GM21737 (cell line): ENCODE data around the gene CARD8.
A peak's percentile ranks its signal among the peaks of the same experiment; 100 is the strongest.
"Not testable (repeated sequence)": the region's sequence is repeated elsewhere in the genome, so short reads cannot be mapped to it uniquely, and the experiment has no call there.

Experiments
- ATAC-seq: cut with Tn5 transposase; IDR thresholded peaks from one replicate; pipeline ENCODE4 v1.9.1; 2021; ENCODE audit warnings: mild to moderate bottlenecking, moderate library complexity; ENCODE audit not compliant: unreplicated experiment

CARD8 gene, protein sequence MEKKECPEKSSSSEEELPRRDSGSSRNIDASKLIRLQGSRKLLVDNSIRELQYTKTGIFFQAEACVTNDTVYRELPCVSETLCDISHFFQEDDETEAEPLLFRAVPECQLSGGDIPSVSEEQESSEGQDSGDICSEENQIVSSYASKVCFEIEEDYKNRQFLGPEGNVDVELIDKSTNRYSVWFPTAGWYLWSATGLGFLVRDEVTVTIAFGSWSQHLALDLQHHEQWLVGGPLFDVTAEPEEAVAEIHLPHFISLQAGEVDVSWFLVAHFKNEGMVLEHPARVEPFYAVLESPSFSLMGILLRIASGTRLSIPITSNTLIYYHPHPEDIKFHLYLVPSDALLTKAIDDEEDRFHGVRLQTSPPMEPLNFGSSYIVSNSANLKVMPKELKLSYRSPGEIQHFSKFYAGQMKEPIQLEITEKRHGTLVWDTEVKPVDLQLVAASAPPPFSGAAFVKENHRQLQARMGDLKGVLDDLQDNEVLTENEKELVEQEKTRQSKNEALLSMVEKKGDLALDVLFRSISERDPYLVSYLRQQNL

DNA sequence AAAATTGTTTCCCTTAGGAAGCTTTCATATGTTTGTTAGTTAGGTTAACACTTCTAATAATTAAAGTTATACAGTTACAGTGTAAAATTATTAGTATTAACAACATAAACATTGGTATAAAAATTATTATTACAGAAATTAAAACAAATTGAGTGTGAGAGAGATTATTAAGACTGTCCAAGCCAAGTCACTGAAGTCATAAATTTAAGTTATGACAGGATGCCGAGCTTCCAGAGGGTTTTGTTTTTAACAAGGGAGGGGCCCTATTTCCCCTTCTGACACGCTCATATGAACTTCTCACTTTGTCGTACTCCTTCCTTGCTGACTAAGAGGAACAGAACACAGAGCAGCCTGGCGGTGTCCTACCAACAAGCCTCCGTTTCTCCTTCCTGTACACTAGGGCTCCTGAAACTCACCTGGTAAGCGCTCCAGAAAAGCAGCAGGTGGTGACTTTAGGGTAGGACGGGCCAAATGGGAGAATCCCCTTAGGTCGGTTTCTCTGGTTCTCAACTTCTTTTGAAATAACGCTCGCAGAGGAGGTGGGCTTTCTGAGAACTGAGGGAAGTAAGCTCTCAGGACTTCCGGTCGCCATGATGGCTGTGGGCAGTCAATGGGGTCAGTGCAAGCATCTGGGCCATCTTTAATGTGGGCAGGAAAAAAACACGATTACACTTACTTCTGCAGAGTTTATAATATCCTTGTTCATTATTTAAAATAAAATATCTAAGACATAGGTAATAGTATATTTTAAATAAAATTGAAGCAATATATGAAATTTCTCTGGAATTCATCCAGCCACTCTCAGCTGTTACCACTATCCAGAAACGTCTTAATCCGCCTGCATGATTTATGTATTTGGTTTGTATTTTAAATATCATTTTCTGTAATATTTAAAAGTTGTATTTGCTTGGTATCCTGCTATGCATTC lies at the start of gene CARD8:
TSS of gene CARD8 (minus strand) at position 537 of the 928 bp plus-strand sequence. CDS start 14,892 bp downstream, outside the sequence.
- peak; percentile 54 for ATAC-seq

- ATAC-seq: no peak
These were observed 48.2 kb upstream of the CARD8 start for GRCh38 chr19:48303866-48304265.

DNA sequence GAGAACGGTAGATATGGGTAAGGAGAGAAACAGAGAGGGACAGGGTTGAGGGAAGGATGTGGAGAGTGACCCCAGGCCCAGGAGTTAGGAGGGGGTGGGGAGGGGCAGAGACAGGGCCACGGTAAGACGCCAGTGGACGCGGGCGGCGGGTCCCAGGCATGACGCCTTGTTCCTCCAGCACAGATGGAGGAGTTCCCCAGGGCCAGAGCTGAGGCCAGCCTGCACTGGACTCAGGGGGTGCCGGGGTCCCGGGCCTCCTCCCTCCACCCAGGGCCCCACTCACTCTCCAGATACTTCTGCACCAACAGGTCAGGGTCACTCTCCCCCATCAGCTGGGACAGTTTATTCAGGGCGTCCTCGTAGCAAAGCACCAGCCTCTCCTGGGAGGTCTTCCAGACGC lies 47.7 kb upstream of the CARD8 start:
- no peak for ATAC-seq

DNA sequence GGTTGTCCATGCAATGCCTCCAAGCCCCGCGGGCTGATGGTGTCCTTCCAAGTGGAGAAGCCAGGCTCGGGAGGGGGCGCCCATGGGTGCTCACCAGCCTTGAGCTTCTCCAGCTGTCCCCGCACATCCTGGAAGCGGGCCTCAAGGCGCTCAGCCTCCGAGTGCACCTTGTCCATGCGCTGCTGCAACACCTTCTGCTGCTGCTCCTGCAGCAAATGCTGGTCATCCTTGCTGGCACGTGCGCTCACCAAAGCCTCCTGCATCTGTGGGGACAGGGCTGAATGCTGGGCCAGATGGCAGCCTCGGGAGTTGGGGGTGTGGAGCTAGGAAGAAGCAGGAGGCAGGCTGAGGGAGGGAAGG lies 46.9 kb upstream of the CARD8 start:
- no peak for ATAC-seq

DNA sequence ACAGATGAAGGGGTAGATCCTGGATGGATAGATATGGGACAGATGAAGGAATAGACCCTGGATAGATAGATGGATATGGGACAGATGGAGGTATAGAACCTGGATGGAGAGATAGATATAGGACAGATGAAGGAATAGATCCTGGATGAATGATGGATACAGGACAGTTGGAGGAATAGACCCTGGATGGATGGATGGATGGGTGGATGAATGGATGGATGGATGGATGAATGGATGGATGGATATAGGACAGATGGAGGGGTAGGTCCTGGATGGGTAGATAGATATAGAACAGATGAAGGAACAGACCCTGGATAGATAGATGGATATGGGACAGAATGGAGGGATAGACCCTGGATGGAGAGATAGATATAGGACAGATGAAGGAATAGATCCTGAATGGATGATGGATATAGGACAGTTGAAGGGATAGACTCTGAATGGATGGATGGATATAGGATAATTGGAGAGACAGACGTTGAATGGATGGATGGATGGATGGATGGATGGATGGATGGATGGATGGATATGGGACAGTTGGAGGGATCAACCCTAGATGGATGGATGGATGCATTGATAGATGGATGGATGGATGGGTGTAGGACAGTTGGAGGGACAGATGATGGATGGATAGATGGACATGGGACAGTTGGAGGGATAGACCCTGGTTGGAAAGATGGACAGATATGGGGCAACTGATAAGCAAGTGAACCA lies 46.3 kb upstream of the CARD8 start:
- no peak for ATAC-seq

DNA sequence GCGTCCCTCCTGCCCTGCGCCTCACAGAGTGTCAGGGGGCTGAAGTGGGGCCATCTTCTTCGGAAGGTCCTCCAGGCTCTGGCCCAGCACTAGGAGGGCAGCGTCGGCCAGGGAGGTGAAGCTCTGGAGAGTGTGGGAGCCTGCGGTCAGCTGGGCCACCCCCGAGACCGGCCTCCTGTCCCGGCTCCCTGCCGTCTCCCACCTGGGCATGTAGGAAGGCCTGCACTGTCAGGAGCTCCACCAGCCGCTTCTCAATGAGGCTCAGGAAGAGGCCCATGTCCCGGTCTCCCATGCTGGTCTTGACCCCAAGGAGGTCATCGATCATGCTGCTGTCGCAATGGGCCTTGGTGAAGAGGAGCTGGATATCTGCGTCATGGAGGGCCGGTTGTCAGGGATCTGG lies 42.3 kb upstream of the CARD8 start:
- ATAC-seq: no peak

DNA sequence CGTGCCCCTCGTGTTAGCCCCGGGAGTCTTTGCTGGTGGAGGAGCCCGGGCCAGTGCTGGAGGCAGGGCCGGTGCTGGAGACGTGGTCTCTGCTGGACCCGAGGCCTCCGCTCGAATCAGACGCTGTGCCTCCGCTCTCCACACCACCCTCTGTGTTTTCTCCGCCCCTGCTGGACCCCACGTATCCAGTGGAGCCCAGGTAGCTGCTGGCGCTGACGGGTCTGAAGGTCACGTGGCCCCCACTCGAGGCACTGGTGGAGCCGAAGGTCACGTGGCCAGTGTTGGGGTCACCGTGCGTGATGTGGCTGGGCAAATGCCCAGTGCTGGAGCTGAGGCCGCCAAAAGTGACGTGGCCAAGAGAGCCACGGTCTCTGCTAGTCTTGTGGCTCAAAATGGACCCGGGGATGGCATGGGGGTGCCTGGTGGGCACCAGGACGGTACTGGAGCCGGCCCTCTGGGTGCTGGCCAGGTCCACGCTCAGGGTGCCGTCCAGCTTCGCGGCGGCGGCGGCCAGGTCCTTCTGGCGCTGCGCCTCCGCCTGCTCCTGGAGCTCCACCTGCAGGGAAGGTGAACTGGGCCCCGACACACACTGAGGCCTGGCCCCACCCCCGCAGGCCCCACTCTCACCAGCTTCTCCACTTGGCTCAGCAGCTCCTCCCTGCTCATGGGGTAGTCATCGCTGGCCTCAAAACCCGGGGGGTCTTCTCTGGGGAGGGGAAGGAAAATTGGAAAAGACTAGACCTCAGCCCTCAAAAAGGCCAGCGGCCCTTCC lies 41.4 kb upstream of the CARD8 start:
- no peak for ATAC-seq

- no peak for ATAC-seq
These were observed 39.7 kb upstream of the CARD8 start for GRCh38 chr19:48295458-48295857.

GRCh38 chr19:48292798-48293197 lies 37.1 kb upstream of the CARD8 start:
- ATAC-seq: no peak

- ATAC-seq: not testable (repeated sequence)
These were observed 35.7 kb upstream of the CARD8 start for GRCh38 chr19:48291489-48291815.

DNA sequence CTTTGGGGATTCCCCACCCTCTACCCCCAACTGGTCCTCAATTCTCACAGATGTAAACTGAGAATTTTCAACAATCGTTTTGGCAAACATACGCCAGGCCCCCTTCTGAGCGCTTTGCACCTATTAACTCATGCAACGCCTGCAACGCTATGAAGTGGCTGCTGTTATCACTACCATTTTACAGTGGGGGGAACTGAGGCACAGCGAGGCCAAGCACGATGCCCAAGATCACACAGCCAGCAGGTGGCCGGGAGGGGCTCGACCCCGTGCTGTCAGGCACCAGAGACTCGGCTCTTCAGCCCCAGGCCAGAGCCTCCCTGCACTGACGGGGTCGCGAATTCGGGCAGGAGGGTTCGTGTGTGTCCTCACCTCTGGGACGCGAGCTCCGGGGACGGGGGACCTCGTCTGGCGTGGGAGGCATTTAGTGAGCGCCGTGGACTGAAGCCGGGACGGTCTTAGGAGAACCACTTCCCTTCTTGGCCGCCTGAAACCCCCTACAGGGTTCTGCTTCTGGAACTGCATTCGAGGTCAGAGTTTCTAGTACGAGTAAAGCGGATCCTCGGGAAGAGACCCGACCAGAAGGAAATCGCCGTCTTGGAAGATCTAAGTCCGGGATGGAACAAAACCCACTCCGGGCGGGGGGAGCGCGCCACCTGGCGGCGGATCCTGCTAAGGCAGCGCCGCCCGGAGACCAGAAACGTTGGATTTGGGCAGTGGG lies 35.2 kb upstream of the CARD8 start:
- ATAC-seq: no peak

DNA sequence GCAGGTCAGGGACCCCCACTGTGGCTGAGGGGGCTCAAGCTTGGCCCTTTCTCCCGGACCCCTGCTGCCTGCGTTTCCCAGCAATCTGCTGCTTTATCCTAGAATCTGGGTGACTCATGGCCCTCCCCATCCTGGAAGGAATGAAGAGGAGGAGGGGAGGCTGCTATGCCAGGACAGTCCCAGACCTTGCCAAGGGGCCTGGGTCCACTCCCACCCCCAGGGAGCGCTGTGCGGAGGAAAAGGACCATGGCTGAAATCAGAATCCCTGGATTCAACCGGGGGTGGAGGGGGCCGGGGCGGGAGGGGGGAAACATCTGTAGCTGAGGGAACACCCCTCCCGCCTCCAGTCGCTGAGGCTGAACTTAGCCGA lies 34.7 kb upstream of the CARD8 start:
- no peak for ATAC-seq

DNA sequence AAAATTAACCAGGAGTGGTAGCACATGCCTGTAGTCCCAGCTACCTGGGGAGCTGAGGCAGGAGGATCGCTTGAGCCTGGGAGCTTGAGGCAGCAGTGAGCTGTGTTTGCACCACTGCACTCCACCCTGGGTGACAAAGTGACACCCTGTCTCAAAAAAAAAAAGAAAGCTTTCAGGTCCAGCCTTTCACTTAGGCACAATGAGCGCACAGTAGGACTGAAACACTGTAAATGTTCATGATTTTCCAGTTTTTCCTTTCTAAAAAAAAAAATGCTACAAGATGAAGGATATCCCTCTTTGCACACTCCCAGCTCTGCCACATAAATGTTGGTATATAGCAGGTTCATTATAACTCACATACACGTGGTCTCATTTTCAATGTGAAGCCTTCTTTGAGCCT lies 32.0 kb upstream of the CARD8 start:
- no peak for ATAC-seq

DNA sequence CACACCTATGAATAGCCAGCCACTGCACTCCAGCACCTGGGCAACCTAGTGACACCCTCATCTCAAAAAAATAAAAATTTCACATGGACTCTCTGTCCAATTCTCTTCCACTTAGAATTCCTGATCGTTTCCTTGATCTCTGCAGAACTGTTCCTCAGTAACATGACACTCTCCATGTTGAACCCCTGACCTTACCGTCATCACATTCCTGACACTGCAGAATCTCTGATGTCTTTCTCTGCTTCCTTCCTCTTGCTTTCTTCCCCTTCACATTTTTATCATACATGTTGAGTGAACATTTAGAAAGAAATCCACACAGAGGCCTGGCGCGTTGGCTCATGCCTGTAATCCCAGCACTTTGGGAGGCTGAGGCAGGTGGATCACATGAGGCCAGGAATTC lies 29.2 kb upstream of the CARD8 start:
- no peak for ATAC-seq

DNA sequence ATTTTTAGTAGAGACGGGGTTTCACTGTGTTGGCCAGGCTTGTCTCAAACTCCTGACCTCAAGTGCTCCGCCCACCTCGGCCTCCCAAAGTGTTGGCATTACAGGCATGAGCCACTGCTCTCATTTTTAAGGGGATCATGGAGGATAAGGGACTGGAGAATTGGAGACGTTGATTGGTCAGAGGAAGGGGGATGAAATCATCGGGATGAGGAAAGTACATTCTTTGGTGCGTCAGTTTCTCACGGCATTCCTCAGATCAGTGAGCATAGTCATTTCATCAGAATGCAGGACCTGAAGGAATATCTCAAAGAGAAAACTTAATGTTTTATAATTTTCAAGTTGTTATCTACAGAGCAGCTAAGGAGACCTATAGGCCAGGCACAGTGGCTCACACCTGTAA lies 28.2 kb upstream of the CARD8 start:
- ATAC-seq: no peak

- ATAC-seq: no peak
These were observed 24.0 kb upstream of the CARD8 start for GRCh38 chr19:48279747-48280146.

DNA sequence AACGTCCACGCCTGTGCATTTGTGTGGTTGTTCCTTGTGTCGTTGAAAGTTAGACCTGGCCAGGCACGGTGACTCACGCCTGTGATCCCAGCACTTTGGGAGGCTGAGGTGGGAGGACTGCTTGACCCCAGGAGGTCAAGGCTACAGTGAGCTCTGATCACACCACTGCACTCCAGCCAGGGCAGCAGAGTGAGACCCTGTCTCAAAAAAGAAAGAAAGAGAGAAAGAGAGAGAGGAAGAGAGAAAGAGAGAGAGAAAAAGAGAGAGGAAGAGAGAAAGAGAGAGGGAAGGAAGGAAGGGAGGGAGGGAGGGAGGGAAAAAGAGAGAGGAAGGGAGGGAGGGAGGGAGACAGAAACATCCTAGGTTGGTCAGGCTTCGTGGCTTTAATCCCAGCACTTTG lies 19.2 kb upstream of the CARD8 start:
- ATAC-seq: no peak

DNA sequence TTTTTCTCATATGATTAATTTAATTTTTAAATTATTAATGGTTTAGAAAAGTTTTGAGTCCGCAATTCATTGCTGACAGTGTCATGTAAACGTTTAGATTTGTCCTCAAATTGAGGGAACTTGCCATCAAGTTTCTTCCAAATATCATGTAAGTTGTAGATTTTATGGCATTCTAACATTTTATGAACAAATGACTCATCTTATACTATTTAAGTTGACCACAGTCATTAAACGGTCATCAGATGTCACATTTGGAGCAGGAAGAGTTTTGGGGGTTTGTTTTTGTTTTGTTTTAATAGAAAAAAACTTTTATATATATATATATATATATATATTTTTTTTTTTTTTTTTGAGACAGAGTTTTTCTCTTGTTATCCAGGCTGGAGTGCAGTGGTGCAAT lies 18.5 kb upstream of the CARD8 start:
- no peak for ATAC-seq

DNA sequence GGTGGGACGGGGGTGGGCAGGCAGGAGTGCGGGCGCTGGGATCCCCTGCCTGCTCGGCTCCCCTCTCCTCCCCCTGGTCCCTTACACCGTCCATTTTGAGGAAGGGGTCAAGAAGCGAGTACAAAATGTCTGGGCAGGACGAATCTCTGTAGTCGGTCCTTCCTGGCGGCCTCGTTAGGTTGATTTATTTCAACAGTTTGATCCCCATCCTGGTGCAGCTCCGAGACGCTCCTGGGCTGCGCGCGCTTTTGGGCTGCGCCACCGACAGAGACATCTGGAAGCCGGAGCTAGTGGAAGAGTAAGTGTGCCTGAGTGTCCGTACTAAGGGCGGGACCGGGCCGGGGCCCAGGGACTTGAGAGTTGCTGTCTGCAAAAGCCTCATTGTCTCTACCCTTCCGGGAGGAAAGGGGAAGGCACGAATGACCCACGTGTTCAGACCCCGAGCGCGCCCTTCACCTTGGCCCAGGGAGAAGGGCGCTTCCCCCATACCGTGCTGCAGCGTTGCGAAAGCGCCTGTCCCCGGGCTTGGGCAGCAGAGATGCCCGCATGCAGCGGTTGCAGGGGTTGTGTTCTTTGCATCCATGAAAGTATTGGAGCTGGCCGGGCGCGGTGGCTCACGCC lies 15.9 kb upstream of the CARD8 start:
- ATAC-seq: no peak
